ENCODE measurements around the gene ZMYM2. TPM values are rescaled to one million over a fixed set of nuclear protein-coding genes. Genes with fewer than 3 reads are reported as not detected.

ZMYM2 gene
- total RNA-seq, 2 donors from 2014 or later = 35.7 to 48.1 TPM

GRCh38 chr13:20125129-20125782, 166.7 kb downstream of the ZMYM2 start:
- Histone ChIP-seq H3K4me1 (peaks cover 0 to 37% of the 10 kb centered on the region in 2 donors), H3K9me3 (no peaks in the 10 kb centered on the region), H3K36me3 (no peaks in the 10 kb centered on the region), H3K4me3 (no peak overlapping the region), H3K27ac (peak overlapping the region; percentile 95 to 96), H3K27me3 (no peaks in the 10 kb centered on the region)
- no peak for TF ChIP-seq CTCF (IDR thresholded peaks at IDR 0.05)
- no peak for DNase-seq (ENCODE audit: low spot score)

GRCh38 chr13:20125783-20126165, 167.2 kb downstream of the ZMYM2 start:
- peak overlapping the region; percentile 95 to 96 for H3K27ac ChIP-seq
- no peaks in the 10 kb centered on the region for H3K27me3 ChIP-seq
- peaks cover 0 to 37% of the 10 kb centered on the region in 2 donors for H3K4me1 ChIP-seq
- no peaks in the 10 kb centered on the region for H3K9me3 ChIP-seq
- no peak for TF ChIP-seq CTCF (IDR thresholded peaks at IDR 0.05)
- DNase-seq (ENCODE audit: low spot score) = no peak
- H3K4me3 ChIP-seq = no peak overlapping the region
- no peaks in the 10 kb centered on the region for H3K36me3 ChIP-seq

GRCh38 chr13:20126541-20127261, 168.2 kb downstream of the ZMYM2 start:
- Histone ChIP-seq H3K4me3 (peak overlapping the region in 1 of 2 donors; percentile 9), H3K4me1 (peaks cover 0 to 37% of the 10 kb centered on the region in 2 donors), H3K27me3 (no peaks in the 10 kb centered on the region), H3K36me3 (no peaks in the 10 kb centered on the region), H3K9me3 (no peaks in the 10 kb centered on the region), H3K27ac (peak overlapping the region; percentile 95 to 96)
- no peak for DNase-seq (ENCODE audit: low spot score)
- TF ChIP-seq CTCF (IDR thresholded peaks at IDR 0.05) = no peak

GRCh38 chr13:20127262-20127561, 168.7 kb downstream of the ZMYM2 start:
- peak overlapping the region; percentile 44 to 68 for H3K4me3 ChIP-seq
- TF ChIP-seq CTCF (IDR thresholded peaks at IDR 0.05) = no peak
- no peak for DNase-seq (ENCODE audit: low spot score)
- no peaks in the 10 kb centered on the region for H3K27me3 ChIP-seq
- H3K9me3 ChIP-seq = no peaks in the 10 kb centered on the region
- H3K36me3 ChIP-seq = no peaks in the 10 kb centered on the region
- H3K27ac ChIP-seq = peak overlapping the region; percentile 95 to 96
- H3K4me1 ChIP-seq = peaks cover 0 to 37% of the 10 kb centered on the region in 2 donors

GRCh38 chr13:20127562-20128458, 169.3 kb downstream of the ZMYM2 start:
- DNase-seq (ENCODE audit: low spot score) = peak; percentile 75
- Histone ChIP-seq H3K4me1 (peaks cover 0 to 37% of the 10 kb centered on the region in 2 donors), H3K27me3 (no peaks in the 10 kb centered on the region), H3K36me3 (no peaks in the 10 kb centered on the region), H3K27ac (peak overlapping the region; percentile 95 to 96), H3K9me3 (no peaks in the 10 kb centered on the region), H3K4me3 (peak overlapping the region; percentile 44 to 68)
- TF ChIP-seq CTCF (IDR thresholded peaks at IDR 0.05) = peak in 1 of 2 donors; percentile 78

Measured in right atrium auricular region (tissue), 2 donors.